AG08396 (cell line): ENCODE measurements around the gene RUSC1.
"Not testable (repeated sequence)": the region's sequence is repeated elsewhere in the genome, so short reads cannot be mapped to it uniquely, and the experiment has no call there.

ENCODE experiments used
- DNase-seq: peaks from one replicate; pipeline ENCODE4 v3.0.0; 2012; ENCODE audit warnings: low spot score, mixed read lengths

RUSC1 gene, protein sequence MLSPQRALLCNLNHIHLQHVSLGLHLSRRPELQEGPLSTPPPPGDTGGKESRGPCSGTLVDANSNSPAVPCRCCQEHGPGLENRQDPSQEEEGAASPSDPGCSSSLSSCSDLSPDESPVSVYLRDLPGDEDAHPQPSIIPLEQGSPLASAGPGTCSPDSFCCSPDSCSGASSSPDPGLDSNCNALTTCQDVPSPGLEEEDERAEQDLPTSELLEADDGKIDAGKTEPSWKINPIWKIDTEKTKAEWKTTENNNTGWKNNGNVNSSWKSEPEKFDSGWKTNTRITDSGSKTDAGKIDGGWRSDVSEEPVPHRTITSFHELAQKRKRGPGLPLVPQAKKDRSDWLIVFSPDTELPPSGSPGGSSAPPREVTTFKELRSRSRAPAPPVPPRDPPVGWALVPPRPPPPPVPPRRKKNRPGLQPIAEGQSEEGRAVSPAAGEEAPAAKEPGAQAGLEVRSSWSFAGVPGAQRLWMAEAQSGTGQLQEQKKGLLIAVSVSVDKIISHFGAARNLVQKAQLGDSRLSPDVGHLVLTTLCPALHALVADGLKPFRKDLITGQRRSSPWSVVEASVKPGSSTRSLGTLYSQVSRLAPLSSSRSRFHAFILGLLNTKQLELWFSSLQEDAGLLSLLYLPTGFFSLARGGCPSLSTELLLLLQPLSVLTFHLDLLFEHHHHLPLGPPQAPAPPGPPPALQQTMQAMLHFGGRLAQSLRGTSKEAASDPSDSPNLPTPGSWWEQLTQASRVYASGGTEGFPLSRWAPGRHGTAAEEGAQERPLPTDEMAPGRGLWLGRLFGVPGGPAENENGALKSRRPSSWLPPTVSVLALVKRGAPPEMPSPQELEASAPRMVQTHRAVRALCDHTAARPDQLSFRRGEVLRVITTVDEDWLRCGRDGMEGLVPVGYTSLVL

DNA sequence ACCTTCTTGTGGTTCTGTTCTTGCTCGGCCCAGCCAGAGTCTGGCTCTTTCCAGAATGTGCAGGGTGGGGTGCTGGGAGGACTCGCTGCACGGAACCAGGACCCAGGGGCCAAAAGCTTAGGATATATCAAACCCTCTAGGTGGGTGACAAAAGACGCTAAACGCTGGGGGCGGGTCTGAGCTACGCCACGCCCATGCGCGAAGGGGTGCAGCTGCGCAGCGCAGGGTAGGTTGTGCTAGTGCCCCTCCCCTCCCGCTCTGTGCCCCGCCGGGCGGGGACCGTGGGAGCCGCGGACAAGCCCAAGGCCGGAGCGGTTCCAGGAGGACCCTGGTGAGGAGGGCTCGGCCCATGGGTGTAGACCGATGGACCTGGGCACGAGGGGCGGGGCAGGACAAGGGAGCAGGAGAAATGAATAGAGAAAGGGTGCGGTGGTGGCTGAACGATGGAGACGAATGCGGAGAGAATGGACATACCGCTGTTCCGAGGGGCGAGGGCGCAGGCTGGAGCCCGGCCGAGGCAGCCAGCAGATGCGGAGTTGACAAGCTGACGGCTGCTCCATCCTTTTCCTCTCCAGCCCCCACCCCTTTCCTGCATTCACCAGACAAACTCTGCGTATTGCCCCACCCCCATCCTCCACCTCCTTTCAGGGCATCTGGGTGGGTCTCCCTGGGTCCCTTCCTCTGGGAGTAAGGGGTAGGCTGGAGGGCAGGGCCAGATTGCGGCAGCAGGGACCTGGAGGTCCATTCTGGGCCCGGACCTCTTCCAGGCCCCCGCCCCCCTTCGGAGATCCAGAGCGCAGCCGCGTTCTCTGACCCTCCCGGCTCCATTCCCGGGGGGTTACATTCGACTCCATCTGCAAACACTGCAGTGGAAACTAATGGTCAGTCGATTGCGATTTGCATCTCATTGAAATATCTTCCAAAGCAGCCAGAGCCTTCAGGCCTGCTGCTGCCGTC is at the start of gene RUSC1:
TSS of gene RUSC1 (plus strand) at position 234 of the 957 bp plus-strand sequence. CDS start 880 bp downstream, outside the sequence.
- peak; percentile 84 for DNase-seq

- DNase-seq = peak; percentile 71
Observed at GRCh38 chr1:155272466-155273342, 48.0 kb upstream of the RUSC1 start.

DNA sequence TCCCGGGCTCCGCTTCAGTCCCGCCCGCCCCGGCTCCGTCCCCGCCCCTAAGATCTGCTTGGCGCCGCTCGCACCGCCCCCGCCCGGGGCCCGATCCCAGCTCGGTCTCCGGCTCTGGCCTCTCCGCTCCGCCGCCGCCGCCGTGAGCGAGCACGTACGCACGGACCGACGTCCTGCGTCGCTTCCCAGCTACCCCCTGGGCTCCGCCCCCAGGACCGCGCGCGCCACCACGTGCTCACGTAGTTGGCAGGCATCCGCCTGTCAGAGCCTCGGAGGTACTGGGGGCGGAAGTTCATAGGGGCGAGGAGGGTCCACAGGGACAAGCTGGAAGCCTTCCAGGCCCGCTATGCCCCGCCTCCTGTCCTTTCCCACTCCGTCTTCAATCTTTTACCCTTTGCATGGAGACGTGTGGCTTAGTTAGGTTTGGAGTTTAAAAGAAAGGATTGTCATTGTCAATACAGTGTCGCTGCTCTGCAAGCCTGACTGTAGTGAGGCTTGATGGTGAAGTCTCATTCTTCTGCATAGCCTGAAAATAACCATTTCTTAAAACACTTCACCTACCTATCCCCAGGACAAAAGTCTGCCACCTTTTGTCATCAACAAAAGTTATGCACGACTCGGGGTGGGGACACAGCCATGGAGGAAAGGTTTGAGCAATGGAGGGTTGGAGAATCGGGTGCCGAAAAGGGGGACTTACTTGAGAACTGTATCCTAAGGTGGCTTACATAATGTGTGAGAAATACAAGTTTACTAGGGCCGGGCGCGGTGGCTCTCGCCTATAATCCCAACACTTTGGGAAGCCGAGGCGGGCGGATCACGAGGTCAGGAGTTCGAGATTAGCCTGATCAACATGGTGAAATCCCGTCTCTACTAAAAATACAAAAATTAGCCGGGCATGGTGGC is 47.1 kb upstream of the RUSC1 start, which contains the start of gene CLK2:
TSS of gene CLK2 (minus strand) at position 162 of the 903 bp plus-strand sequence. CDS start 2,527 bp downstream, outside the sequence.
- DNase-seq = peak; percentile 97

DNA sequence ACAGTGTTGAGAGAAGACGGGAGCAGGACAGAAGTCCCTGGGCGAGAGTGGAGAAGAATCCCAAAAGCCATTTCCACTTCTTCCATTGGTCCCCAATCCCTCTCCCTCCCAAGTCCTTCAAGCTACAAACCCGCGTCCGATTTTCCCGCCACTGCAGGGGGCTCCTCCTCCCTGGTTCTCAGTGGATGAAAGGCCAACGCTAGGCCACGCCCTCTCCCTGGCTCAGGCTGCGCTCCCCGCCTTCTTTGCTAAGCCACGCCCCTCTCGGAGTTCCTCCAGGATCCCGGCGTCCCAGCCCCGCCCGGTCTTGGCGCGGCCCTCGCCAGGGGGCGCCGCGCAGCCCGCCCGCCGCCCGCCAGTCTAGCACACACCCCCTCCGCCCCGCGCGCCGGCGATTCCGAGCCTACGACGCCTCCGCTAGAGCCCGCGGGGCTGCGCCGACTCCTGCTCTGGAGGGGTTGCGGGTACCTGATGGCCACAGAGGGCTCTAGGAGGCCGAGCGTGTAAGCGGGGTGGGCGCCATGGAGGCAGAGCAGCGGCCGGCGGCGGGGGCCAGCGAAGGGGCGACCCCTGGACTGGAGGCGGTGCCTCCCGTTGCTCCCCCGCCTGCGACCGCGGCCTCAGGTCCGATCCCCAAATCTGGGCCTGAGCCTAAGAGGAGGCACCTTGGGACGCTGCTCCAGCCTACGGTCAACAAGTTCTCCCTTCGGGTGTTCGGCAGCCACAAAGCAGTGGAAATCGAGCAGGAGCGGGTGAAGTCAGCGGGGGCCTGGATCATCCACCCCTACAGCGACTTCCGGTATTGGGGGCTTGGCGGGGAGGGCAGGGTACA is 43.4 kb upstream of the RUSC1 start, which contains the start of gene HCN3:
TSS of gene HCN3 (plus strand) at position 394 of the 832 bp plus-strand sequence. CDS start at position 522, 128 bp downstream.
- DNase-seq = peak; percentile 99

- peak; percentile 56 for DNase-seq
Observed at GRCh38 chr1:155277902-155278688, 42.6 kb upstream of the RUSC1 start.

DNA sequence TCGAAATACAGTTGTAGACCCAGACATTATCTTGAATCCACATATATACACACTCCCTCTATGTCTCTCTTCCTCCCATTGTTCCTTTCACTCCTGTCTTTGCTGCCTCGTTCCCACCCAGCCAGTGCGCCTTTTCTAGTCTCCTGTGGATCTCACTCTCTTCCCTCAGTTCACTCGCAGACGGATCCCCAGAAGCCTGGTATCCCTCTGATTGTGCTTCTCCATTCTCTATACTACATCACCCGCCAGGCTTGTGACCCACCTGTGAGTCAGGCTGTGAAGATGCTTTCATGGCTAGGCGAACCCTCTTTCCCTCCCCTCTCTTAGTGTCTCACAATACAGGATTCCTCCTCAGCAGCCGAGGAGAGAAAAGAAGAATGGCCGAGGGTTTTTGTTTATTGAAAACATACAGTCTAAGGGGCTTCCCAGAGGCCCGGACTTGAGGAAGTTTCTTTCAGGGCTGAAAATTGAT is 42.0 kb upstream of the RUSC1 start:
- no peak for DNase-seq

DNA sequence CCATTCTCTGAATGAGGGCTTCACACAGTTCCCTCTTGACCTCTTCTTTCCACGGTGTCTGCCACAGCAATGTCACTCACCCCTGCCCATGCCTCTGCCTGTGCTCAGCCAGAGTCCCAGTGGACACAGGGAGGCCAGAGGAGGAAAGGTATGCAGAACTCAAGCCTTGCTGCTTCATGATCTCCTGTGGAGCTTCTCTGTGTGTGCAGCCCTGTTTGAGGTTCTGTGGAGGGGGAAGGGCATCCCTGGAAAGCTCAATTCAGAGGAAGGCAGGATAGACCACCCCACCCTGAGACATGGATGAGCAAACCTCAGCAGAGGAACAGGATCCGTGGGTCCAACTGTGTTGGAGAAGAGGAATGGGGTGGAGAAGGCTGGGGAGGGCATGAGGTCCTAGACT is 41.4 kb upstream of the RUSC1 start:
- no peak for DNase-seq

DNA sequence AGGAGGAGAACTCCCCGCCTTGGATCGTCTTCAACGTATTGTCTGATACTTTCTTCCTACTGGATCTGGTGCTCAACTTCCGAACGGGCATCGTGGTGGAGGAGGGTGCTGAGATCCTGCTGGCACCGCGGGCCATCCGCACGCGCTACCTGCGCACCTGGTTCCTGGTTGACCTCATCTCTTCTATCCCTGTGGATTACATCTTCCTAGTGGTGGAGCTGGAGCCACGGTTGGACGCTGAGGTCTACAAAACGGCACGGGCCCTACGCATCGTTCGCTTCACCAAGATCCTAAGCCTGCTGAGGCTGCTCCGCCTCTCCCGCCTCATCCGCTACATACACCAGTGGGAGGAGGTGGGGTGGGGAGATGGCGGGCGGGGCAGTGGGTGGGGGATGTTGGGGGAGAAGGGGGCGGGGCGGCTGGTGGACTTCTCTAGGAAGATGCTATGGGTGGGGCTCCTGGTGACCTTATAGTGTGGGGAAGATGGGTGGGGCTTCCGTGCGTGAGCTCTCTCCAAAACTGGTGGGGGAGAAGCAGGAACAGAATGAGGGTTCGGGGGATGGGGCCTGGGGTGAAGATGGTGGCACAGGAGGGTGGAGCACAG is 38.1 kb upstream of the RUSC1 start:
- DNase-seq = no peak

DNA sequence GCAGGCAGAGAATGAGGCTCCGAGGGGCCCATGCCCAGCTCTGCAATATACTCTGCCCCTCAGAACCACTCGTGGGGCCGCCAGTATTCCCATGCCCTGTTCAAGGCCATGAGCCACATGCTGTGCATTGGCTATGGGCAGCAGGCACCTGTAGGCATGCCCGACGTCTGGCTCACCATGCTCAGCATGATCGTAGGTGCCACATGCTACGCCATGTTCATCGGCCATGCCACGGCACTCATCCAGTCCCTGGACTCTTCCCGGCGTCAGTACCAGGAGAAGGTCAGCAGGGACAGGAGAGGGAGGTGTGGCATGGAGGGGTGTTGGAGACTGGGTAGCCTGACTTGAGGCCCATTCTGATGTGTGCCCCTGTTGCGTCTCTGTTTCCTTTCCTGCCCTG is 36.2 kb upstream of the RUSC1 start:
- DNase-seq = no peak

DNA sequence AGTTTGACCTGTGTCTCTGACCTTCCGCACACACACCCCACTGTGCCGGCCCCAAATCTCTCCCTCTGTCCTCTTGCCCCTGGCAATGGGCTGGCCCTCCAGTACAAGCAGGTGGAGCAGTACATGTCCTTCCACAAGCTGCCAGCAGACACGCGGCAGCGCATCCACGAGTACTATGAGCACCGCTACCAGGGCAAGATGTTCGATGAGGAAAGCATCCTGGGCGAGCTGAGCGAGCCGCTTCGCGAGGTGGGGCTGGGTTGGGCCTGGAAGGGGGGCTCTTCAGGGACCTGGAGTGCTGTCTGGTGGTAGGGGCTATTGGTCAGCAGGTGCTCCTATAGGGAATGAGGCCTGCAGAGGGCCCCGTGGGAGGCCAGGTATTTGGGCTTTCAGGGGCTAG is 35.6 kb upstream of the RUSC1 start:
- no peak for DNase-seq

- DNase-seq = no peak
Observed at GRCh38 chr1:155285631-155286044, 35.1 kb upstream of the RUSC1 start.

DNA sequence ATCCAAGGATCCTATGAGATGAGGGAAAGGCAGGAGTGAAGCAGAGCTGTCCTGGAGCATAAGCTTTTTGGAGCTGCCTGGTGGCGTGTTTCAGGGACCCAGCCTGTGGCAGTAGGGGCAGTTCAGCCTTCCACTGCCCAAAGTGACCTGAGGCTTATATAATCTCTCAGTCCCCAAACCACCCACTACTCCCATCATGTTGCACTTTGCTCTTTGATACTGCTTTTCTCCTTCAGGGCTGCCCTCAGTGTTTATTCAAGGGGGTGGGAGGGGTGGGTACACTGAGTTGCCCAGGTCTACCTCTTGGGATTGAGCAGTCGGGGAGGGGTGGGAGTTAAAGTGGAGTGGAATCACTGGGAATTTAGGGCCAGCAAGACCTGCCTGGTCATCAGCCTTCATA is 34.1 kb upstream of the RUSC1 start:
- DNase-seq = no peak

DNA sequence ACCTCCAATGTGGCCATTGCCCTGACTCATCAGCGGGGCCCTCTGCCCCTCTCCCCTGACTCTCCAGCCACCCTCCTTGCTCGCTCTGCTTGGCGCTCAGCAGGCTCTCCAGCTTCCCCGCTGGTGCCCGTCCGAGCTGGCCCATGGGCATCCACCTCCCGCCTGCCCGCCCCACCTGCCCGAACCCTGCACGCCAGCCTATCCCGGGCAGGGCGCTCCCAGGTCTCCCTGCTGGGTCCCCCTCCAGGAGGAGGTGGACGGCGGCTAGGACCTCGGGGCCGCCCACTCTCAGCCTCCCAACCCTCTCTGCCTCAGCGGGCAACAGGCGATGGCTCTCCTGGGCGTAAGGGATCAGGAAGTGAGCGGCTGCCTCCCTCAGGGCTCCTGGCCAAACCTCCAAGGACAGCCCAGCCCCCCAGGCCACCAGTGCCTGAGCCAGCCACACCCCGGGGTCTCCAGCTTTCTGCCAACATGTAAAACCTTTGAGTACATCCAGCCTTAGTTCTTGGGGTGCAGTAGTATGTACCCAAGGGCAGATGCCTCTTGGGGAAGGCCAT is 32.6 kb upstream of the RUSC1 start:
- DNase-seq = no peak

- DNase-seq = not testable (repeated sequence)
Observed at GRCh38 chr1:155291006-155291405, 29.7 kb upstream of the RUSC1 start.

DNA sequence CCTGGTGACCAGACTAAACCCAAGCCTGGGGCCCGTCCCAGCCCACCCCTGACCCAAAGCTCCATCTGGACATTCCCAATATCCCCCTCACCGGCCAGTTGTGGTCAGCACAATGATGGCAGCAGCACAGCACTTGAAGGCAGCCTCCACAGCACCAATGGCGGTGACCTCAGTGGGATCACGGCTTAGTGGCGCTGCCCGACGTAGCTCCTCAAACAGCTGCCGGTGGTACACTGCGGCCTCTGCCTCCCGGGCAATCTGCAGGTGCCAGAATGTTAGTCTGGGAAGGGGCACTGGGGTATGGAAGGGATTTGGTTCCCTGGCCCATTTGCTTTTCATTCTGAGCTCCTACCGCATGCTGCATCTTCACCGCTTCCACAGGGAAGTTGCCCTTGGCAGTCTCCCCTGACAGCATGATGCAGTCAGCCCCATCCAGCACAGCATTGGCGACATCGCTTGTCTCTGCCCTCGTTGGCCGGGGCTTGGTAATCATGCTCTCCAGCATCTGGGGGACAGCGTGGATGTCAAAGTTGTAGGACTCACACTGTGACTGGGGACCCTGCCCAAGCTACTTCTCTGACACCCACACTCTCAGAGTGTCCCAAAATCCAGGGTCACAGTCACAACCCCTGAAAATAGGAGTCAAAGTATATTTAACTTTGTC is 27.5 kb upstream of the RUSC1 start:
- no peak for DNase-seq

- DNase-seq = no peak
Observed at GRCh38 chr1:155294520-155295182, 26.0 kb upstream of the RUSC1 start.
